Keratinocyte (primary cell): Measurements from ENCODE around the gene MAP7. TPM values are rescaled to one million over a fixed set of nuclear protein-coding genes. Genes with fewer than 3 reads are reported as not detected.

ENCODE experiments used
- DNase-seq: peaks from one replicate; pipeline ENCODE4 v3.0.0-alpha.2; 2011; ENCODE audit warnings: low read depth, missing footprints, low spot score
- FAIRE-seq: peaks from 2 replicates; lab custom pipeline; 2011; peaks lifted over from hg19 to GRCh38; lab: Jason Lieb, UNC
- H2AFZ ChIP-seq: 2 replicates; pipeline ENCODE4 v1.6.0; 2012; ENCODE audit warnings: low read length, control low read depth, inconsistent platforms; ENCODE audit not compliant: control insufficient read depth
- H3K27ac ChIP-seq: 2 replicates; pipeline ENCODE4 v1.5.1; 2011; ENCODE audit warnings: low read length; ENCODE audit not compliant: control insufficient read depth, insufficient read depth
- H3K27me3 ChIP-seq: 3 replicates; pipeline ENCODE4 v1.6.0; 2011; ENCODE audit warnings: low read length; ENCODE audit not compliant: control insufficient read depth, insufficient read depth; ENCODE audit errors: extremely low read depth
- H3K36me3 ChIP-seq, 2 experiments: 2 replicates in 1 of 2; 3 replicates in 1 of 2; pipeline ENCODE4 v1.5.1; 2011; ENCODE audit warnings: low read length in 2 of 2, mild to moderate bottlenecking in 1 of 2; ENCODE audit not compliant: control insufficient read depth in 2 of 2, insufficient read depth in 2 of 2; ENCODE audit errors: extremely low read depth in 1 of 2
- H3K4me1 ChIP-seq: 3 replicates; pipeline ENCODE4 v1.5.1; 2011; ENCODE audit warnings: low read length; ENCODE audit not compliant: control insufficient read depth, insufficient read depth; ENCODE audit errors: extremely low read depth
- H3K4me2 ChIP-seq: 3 replicates; pipeline ENCODE4 v1.6.0; 2011; ENCODE audit warnings: low read depth, low read length; ENCODE audit not compliant: control insufficient read depth, insufficient read depth; ENCODE audit errors: extremely low read depth
- H3K4me3 ChIP-seq, 3 experiments: fragments of 200-600 bp in 1 of 3; sonication (generic) in 1 of 3; 2 replicates in 2 of 3; 3 replicates in 1 of 3; pipeline ENCODE4 v1.5.1; 2011 to 2016; ENCODE audit warnings: low read length in 3 of 3, mild to moderate bottlenecking in 3 of 3, control low read depth in 2 of 3, inconsistent platforms in 1 of 3, low read depth in 1 of 3, mixed read lengths in 1 of 3, mixed run types in 1 of 3, moderate library complexity in 1 of 3; ENCODE audit not compliant: control insufficient read depth in 2 of 3, insufficient read depth in 2 of 3; ENCODE audit errors: extremely low read depth in 1 of 3
- H3K79me2 ChIP-seq: 2 replicates; pipeline ENCODE4 v1.6.0; 2012; ENCODE audit warnings: low read length; ENCODE audit not compliant: control insufficient read depth, insufficient read depth
- H3K9ac ChIP-seq: 3 replicates; pipeline ENCODE4 v1.6.0; 2011; ENCODE audit warnings: low read length; ENCODE audit not compliant: control insufficient read depth, insufficient read depth; ENCODE audit errors: extremely low read depth
- H3K9me1 ChIP-seq: 3 replicates; pipeline ENCODE4 v1.6.0; 2011; ENCODE audit warnings: low read length; ENCODE audit not compliant: control insufficient read depth, insufficient read depth; ENCODE audit errors: extremely low read depth
- H3K9me3 ChIP-seq: 2 replicates; pipeline ENCODE4 v1.5.1; 2012; ENCODE audit warnings: low read depth, low read length; ENCODE audit not compliant: control insufficient read depth
- H4K20me1 ChIP-seq: 3 replicates; pipeline ENCODE4 v1.6.0; 2011; ENCODE audit warnings: low read length; ENCODE audit not compliant: control insufficient read depth, insufficient read depth; ENCODE audit errors: extremely low read depth
- EZH2 ChIP-seq: IDR thresholded peaks from one replicate; pipeline ENCODE4 v1.6.1; 2012; ENCODE audit warnings: inconsistent platforms, mild to moderate bottlenecking, low read length, moderate library complexity
- dilution Hi-C: fragments of 300-500 bp; cut with MboI; formaldehyde crosslinking; loops from one replicate; pipeline ENCODE4 v1.7.0; 2020; ENCODE audit warnings: low sequenced_read_pairs; ENCODE audit not compliant: extremely low pct_ligation_motif_present
- polyA plus RNA-seq, 5 experiments: library from polyadenylated mRNA; depleted of rRNA in 3 of 5; stranded (reverse) in 3 of 5; stranded (forward) in 1 of 5; unstranded in 1 of 5; fragments of >200 nt; gene quantifications; 1 replicate in 1 of 5; 2 replicates in 3 of 5; 3 replicates in 1 of 5; pipeline versions ENCODE4 v1.2.1 to v1.2.3, GENCODE V29; 2011 to 2012; ENCODE audit warnings: missing spikeins in 2 of 5, low read depth in 1 of 5, low replicate concordance in 1 of 5
- TF ChIP-seq, protein P1 (sequence below), 3 experiments: IDR thresholded peaks in 1 of 3; conservative IDR thresholded peaks in 1 of 3; optimal IDR thresholded peaks in 1 of 3; 2 replicates in 2 of 3; 3 replicates in 1 of 3; pipeline versions ENCODE3 to v1.5.1; 2011; ENCODE audit warnings: low read length in 3 of 3, mild to moderate bottlenecking in 3 of 3, moderate library complexity in 2 of 3, control low read depth in 1 of 3, inconsistent platforms in 1 of 3; ENCODE audit not compliant: insufficient read depth in 2 of 3; ENCODE audit errors: extremely low read depth in 1 of 3

Gene MAP7
- polyA plus RNA-seq, 1 donor (not counting 4 experiments of a cell fraction or from before 2014, with no cell fraction given) = 11.8 TPM

DNA sequence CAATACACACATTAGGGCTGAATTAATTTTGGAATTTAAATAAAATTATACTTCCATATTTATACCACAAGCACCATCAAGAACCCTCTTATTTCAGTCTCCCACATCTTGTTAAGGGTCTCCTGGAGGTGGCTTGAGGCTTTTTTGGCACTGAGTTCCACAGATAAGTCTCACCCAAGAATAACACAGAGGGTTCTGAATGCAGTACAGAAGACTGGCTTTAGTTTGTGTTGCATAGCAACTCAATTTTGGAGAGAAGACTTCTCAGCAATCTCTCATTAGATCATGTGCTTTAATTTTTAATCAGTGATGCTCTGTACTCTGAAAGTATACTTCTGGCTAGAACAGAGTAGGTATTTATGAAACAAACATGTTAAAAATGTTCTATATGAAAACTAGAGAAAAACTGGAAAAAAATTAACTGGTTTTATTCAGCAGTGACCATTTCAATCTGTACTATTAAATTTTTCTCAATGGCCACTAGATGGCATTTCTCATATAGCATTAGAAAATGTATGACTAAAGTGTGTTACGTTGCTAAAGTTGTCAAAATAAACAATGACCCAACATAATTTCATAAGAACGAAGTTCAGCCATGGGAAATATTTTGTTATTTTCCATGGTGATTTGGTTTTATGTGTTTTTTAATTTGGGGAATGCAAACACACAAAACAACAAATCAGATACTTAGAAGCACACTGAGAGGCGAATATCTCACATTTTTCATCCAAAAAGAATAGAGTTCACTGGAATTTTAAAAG, 32.7 kb upstream of the MAP7 start:
- DNase-seq = no peak
- dilution Hi-C loops = no loop called here
- H3K9ac ChIP-seq = peak overlapping the region; percentile 1
- TF ChIP-seq, protein P1, sequence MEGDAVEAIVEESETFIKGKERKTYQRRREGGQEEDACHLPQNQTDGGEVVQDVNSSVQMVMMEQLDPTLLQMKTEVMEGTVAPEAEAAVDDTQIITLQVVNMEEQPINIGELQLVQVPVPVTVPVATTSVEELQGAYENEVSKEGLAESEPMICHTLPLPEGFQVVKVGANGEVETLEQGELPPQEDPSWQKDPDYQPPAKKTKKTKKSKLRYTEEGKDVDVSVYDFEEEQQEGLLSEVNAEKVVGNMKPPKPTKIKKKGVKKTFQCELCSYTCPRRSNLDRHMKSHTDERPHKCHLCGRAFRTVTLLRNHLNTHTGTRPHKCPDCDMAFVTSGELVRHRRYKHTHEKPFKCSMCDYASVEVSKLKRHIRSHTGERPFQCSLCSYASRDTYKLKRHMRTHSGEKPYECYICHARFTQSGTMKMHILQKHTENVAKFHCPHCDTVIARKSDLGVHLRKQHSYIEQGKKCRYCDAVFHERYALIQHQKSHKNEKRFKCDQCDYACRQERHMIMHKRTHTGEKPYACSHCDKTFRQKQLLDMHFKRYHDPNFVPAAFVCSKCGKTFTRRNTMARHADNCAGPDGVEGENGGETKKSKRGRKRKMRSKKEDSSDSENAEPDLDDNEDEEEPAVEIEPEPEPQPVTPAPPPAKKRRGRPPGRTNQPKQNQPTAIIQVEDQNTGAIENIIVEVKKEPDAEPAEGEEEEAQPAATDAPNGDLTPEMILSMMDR (optimal IDR thresholded peaks at IDR 0.05 in 1 of 3, IDR thresholded peaks at IDR 0.05 in 1 of 3, conservative IDR thresholded peaks at IDR 0.05 in 1 of 3; ENCODE audit: extremely low read depth in 1 of 3, insufficient read depth in 2 of 3, low read length in 3 of 3) = peak in 2 of 3 experiments; percentile 21 to 45
- TF ChIP-seq EZH2 = no peak
- H3K27ac ChIP-seq = peak overlapping the region; percentile 59
- H3K4me3 ChIP-seq = no peak overlapping the region
- peaks cover 0 to 2% of the 10 kb centered on the region in 2 experiments for H3K36me3 ChIP-seq
- no peaks in the 10 kb centered on the region for H4K20me1 ChIP-seq
- H3K9me1 ChIP-seq = no peaks in the 10 kb centered on the region
- H3K4me2 ChIP-seq = no peak overlapping the region
- no peaks in the 10 kb centered on the region for H3K9me3 ChIP-seq
- no peak for FAIRE-seq
- no peaks in the 10 kb centered on the region for H3K4me1 ChIP-seq
- H3K79me2 ChIP-seq = no peaks in the 10 kb centered on the region
- H2AFZ ChIP-seq = no peak overlapping the region
- H3K27me3 ChIP-seq = no peaks in the 10 kb centered on the region

DNA sequence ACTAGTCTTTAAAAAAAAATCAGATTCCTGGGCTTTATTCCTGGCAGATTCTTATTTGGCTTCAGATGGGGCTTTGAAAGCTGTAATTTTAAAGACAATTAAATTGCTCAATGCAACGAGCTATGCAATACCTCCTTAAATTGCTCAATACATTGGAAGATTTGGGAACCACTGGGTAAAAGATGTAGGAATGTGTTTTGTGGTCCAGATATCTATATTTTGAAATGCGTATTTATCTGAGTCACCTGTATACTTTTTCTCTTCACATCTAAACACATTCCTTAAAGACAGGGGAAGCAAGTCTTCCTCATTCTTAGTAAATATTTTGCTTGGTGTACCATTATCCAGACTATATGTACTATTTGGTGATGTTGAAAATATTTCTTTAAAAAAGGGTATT, 29.6 kb upstream of the MAP7 start:
- Histone ChIP-seq H3K79me2 (no peaks in the 10 kb centered on the region), H3K27ac (no peak overlapping the region), H3K9me1 (no peaks in the 10 kb centered on the region), H4K20me1 (no peaks in the 10 kb centered on the region), H3K4me1 (no peaks in the 10 kb centered on the region), H3K27me3 (no peaks in the 10 kb centered on the region), H3K4me2 (no peak overlapping the region), H2AFZ (no peak overlapping the region), H3K4me3 (no peak overlapping the region), H3K9me3 (no peaks in the 10 kb centered on the region), H3K9ac (no peak overlapping the region), H3K36me3 (peaks cover 0 to 2% of the 10 kb centered on the region in 2 experiments)
- TF ChIP-seq, protein P1 (optimal IDR thresholded peaks at IDR 0.05 in 1 of 3, IDR thresholded peaks at IDR 0.05 in 1 of 3, conservative IDR thresholded peaks at IDR 0.05 in 1 of 3; ENCODE audit: extremely low read depth in 1 of 3, insufficient read depth in 2 of 3, low read length in 3 of 3) = no peak
- no peak for TF ChIP-seq EZH2
- dilution Hi-C loops = no loop called here
- FAIRE-seq = no peak
- DNase-seq = no peak
